Stomach (tissue), 9 donors: ENCODE data around the gene FAM120AOS. TPM values are rescaled to one million over a fixed set of nuclear protein-coding genes. Genes with fewer than 3 reads are reported as not detected.

Experiments used
- DNase-seq, 2 donors: peaks; one replicate each; pipeline versions ENCODE4 v3.0.0 to v3.0.0-alpha.2; 2013 to 2019
- H3K27ac ChIP-seq, 5 donors: fragments of 200-600 bp in 4 of 5; sonication (generic) in 4 of 5; one replicate each; pipeline ENCODE4 v1.5.1; 2013 to 2019; ENCODE audit warnings: mild to moderate bottlenecking in 1 of 5, moderate library complexity in 1 of 5
- H3K27me3 ChIP-seq, 3 donors: fragments of 200-600 bp; sonication (generic); one replicate each; pipeline ENCODE4 v1.5.1; 2017 to 2019; ENCODE audit warnings: mixed run types in 1 of 3
- H3K36me3 ChIP-seq, 4 donors: fragments of 200-600 bp; sonication (generic); 1 replicate in 3 of 4; 2 replicates in 1 of 4; pipeline ENCODE4 v1.5.1; 2016 to 2019
- H3K4me1 ChIP-seq, 4 donors: fragments of 200-600 bp; sonication (generic); one replicate each; pipeline ENCODE4 v1.5.1; 2016 to 2019
- H3K4me3 ChIP-seq, 4 donors: fragments of 200-600 bp; sonication (generic) in 3 of 4; one replicate each; pipeline ENCODE4 v1.5.1; 2016 to 2019; ENCODE audit warnings: mild to moderate bottlenecking in 1 of 4
- H3K9me3 ChIP-seq, 4 donors: fragments of 200-600 bp; sonication (generic); one replicate each; pipeline ENCODE4 v1.5.1; 2016 to 2019
- CTCF ChIP-seq, 7 experiments: fragments of 450-650 bp in 4 of 7; fragments of 200-600 bp in 3 of 7; sonication (generic) in 3 of 7; IDR thresholded peaks; one replicate each; pipeline ENCODE4 v1.5.1; 2016 to 2019; ENCODE audit warnings: antibody characterized with exemption in 7 of 7, control low read depth in 2 of 7, mild to moderate bottlenecking in 1 of 7
- EP300 ChIP-seq: sonication (generic); formaldehyde crosslinking; IDR thresholded peaks from one replicate; pipeline ENCODE4 v1.6.1; 2017; ENCODE audit warnings: antibody characterized with exemption
- POLR2A ChIP-seq, 4 donors: fragments of 450-650 bp; IDR thresholded peaks; one replicate each; pipeline ENCODE4 v1.6.1; 2016; ENCODE audit warnings: antibody characterized with exemption in 4 of 4, control low read depth in 2 of 4, mild to moderate bottlenecking in 1 of 4, moderate library complexity in 1 of 4
- POLR2AphosphoS5 ChIP-seq, 3 donors: sonication (generic); formaldehyde crosslinking; IDR thresholded peaks; one replicate each; pipeline ENCODE4 v1.6.1; 2016; ENCODE audit warnings: antibody characterized with exemption in 3 of 3
- WGBS, 5 donors: extraction: QIAGEN DNeasy Blood & Tissue Kit in 3 of 5; methylation state at CpG; one replicate each; pipeline versions ENCODE4 v1.1.5 to v1.1.7; 2013 to 2018; 5-methylcytosine and 5-hydroxymethylcytosine counted together
- intact Hi-C: fragments of 100-400 bp; cut with DNase I; formaldehyde crosslinking; loops from one replicate; pipeline ENCODE4 v1.15.1; 2023; ENCODE audit warnings: low total_unique reads
- polyA plus RNA-seq, 3 donors: library from polyadenylated mRNA; stranded (reverse); fragments of 200-250 nt; gene quantifications; one replicate each; pipeline ENCODE4 v1.2.3, GENCODE V29; 2013
- small RNA-seq, 4 donors: library from RNA; depleted of rRNA; stranded (forward); fragments of <200 nt; gene quantifications; one replicate each; pipeline ENCODE3, GENCODE V24; 2016
- total RNA-seq, 5 donors: library from RNA; depleted of rRNA; stranded (reverse); fragments of >200 nt; gene quantifications; one replicate each; pipeline versions ENCODE4 v1.1.0 to v1.2.3, GENCODE V29; 2014 to 2016
- donor health status: healthy with polysubstance abuse.
- donor health status: Bipolar disorder and iron deficiency.
- donor health status: healthy.

The FAM120AOS gene
- total and polyA plus RNA-seq, 8 donors, result 12.9 to 232 (median 39.3) TPM

DNA sequence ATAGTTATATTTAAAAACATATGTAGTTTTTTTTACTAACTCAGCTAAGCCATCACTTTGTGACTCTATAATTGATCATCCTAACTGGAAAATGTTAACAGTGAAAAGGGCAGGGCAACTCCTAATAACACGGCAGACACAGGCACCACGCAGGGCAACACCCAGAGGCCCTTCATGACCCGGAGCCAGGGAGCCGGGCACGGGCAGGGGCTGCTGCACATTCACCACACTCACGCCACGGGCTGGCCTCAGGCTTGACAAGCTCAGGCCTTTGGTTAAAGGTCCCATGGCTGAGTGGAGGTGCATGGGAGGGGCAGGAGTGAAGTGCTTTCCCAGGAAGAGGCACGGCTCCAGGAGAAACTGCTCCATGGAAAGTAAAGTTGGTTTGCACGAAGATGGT lies 54.9 kb downstream of the FAM120AOS start:
- Histone ChIP-seq H3K9me3 (no peaks in the 10 kb centered on the region), H3K27ac (no peak overlapping the region), H3K27me3 (no peaks in the 10 kb centered on the region), H3K4me1 (no peaks in the 10 kb centered on the region), H3K4me3 (no peak overlapping the region), H3K36me3 (no peaks in the 10 kb centered on the region)
- intact Hi-C loops, result no loop called here
- WGBS, 5 donors, result 78 to 87% (median 84%) methylated on average over 9 of the region's 9 CpGs
- TF ChIP-seq POLR2AphosphoS5 (IDR thresholded peaks at IDR 0.05) (no peak), POLR2A (IDR thresholded peaks at IDR 0.05) (no peak), EP300 (no peak), CTCF (IDR thresholded peaks at IDR 0.05) (no peak)
- no peak for DNase-seq

- no peak overlapping the region for H3K27ac ChIP-seq
- WGBS, 5 donors, result 72 to 81% (median 76%) methylated on average over 10 of the region's 10 CpGs
- H3K4me1 ChIP-seq, result no peaks in the 10 kb centered on the region
- no peaks in the 10 kb centered on the region for H3K27me3 ChIP-seq
- H3K9me3 ChIP-seq, result no peaks in the 10 kb centered on the region
- intact Hi-C loops, result no loop called here
- no peak overlapping the region for H3K4me3 ChIP-seq
- no peak for DNase-seq
- no peak for TF ChIP-seq CTCF (IDR thresholded peaks at IDR 0.05)
- no peak for TF ChIP-seq POLR2AphosphoS5 (IDR thresholded peaks at IDR 0.05)
- TF ChIP-seq POLR2A (IDR thresholded peaks at IDR 0.05), result no peak
- no peak for TF ChIP-seq EP300
- no peaks in the 10 kb centered on the region for H3K36me3 ChIP-seq
Measured at GRCh38 chr9:93397661-93398373, 55.6 kb downstream of the FAM120AOS start.

Small RNA genes lying within 50 kb of the gene (small RNA-seq; reads per million reads assigned to genes)
- 0 reads per million in 4 donors for gene RF00019

Other genes with a start within 250 kb of the FAM120AOS start
- gene FAM120A, start 1.9 kb downstream of the FAM120AOS start, total RNA-seq, result 100 to 1,000 TPM in 3 of 5 donors, 10 to 100 TPM in 2; 88.7 to 192 (median 103) TPM
- gene FAM120A, start 1.9 kb downstream of the FAM120AOS start, polyA plus RNA-seq, result 10 to 100 TPM; 35.8 to 59.4 (median 42.2) TPM
- gene PHF2, start 123.0 kb upstream of the FAM120AOS start, total RNA-seq, result 10 to 100 TPM; 15.2 to 58.0 (median 22.8) TPM
- gene PHF2, start 123.0 kb upstream of the FAM120AOS start, polyA plus RNA-seq, result 10 to 100 TPM; 14.2 to 17.5 (median 15.6) TPM